ENCODE measurements around the gene FAM120C. TPM values are rescaled to one million over a fixed set of nuclear protein-coding genes. Genes with fewer than 3 reads are reported as not detected.

The FAM120C gene
- total and polyA plus RNA-seq, 7 experiments from 2014 or later = 8.0 to 24.7 (median 15.1) TPM

- intact Hi-C loops (cut with micrococcal nuclease) = no loop called here
- Mint-ChIP-seq H3K27ac (no peak overlapping the region), H3K4me3 (no peak overlapping the region), H3K36me3 (peaks cover 0 to 8% (median 2%) of the 10 kb centered on the region in 5 donors), H3K9me3 (no peaks in the 10 kb centered on the region), H3K4me1 (peaks cover 0 to 6% (median 0%) of the 10 kb centered on the region in 7 donors), H3K27me3 (no peaks in the 10 kb centered on the region)
- Histone ChIP-seq H3K27ac (ENCODE audit: low read depth, low read length) (no peak overlapping the region), H3K36me3 (ENCODE audit: control insufficient read depth in 2 of 3, insufficient read depth in 3 of 3, low read length in 3 of 3) (no peaks in the 10 kb centered on the region), H3K9me3 (ENCODE audit: control insufficient read depth in 2 of 3, low read length in 3 of 3) (no peaks in the 10 kb centered on the region), H3K4me3 (ENCODE audit: low read length) (no peak overlapping the region), H3K4me1 (ENCODE audit: control insufficient read depth in 2 of 2, insufficient read depth in 2 of 2, low read length in 2 of 2) (no peaks in the 10 kb centered on the region), H3K27me3 (ENCODE audit: control insufficient read depth in 2 of 2, insufficient read depth in 2 of 2, low read length in 2 of 2) (no peaks in the 10 kb centered on the region)
- ATAC-seq (no peak), DNase-seq (no peak)
- CTCF ChIA-PET = no interaction called here
- POLR2A ChIA-PET = no interaction called here
Measured at GRCh38 chrX:54066841-54067240, 116.2 kb downstream of the FAM120C start.

- POLR2A ChIA-PET = no interaction called here
- H3K27me3 Mint-ChIP-seq = no peaks in the 10 kb centered on the region
- no peaks in the 10 kb centered on the region for H3K27me3 ChIP-seq (ENCODE audit: control insufficient read depth in 2 of 2, insufficient read depth in 2 of 2, low read length in 2 of 2)
Measured at GRCh38 chrX:54064564-54064963, 118.5 kb downstream of the FAM120C start.

GRCh38 chrX:54063361-54063760 lies 119.7 kb downstream of the FAM120C start:
- ATAC-seq = no peak
- CTCF ChIA-PET = no interaction called here
- Histone ChIP-seq H3K36me3 (ENCODE audit: control insufficient read depth in 2 of 3, insufficient read depth in 3 of 3, low read length in 3 of 3) (no peaks in the 10 kb centered on the region), H3K27me3 (ENCODE audit: control insufficient read depth in 2 of 2, insufficient read depth in 2 of 2, low read length in 2 of 2) (no peaks in the 10 kb centered on the region), H3K27ac (ENCODE audit: low read depth, low read length) (no peak overlapping the region), H3K4me3 (ENCODE audit: low read length) (no peak overlapping the region), H3K9me3 (ENCODE audit: control insufficient read depth in 2 of 3, low read length in 3 of 3) (no peaks in the 10 kb centered on the region), H3K4me1 (ENCODE audit: control insufficient read depth in 2 of 2, insufficient read depth in 2 of 2, low read length in 2 of 2) (no peaks in the 10 kb centered on the region)
- H3K4me1 Mint-ChIP-seq = peaks cover 0 to 6% (median 0%) of the 10 kb centered on the region in 7 donors
- no peaks in the 10 kb centered on the region for H3K27me3 Mint-ChIP-seq
- POLR2A ChIA-PET = no interaction called here
- no peak for DNase-seq
- intact Hi-C loops (cut with micrococcal nuclease) = no loop called here
- H3K4me3 Mint-ChIP-seq = no peak overlapping the region
- H3K36me3 Mint-ChIP-seq = peaks cover 0 to 7% (median 0%) of the 10 kb centered on the region in 5 donors
- H3K9me3 Mint-ChIP-seq = no peaks in the 10 kb centered on the region
- peak overlapping the region in 1 of 9 donors; percentile 2 for H3K27ac Mint-ChIP-seq

More at GRCh38 chrX:54064564-54064963, 118.5 kb downstream of the FAM120C start:
- Mint-ChIP-seq H3K4me3 (no peak overlapping the region), H3K36me3 (peaks cover 0 to 7% (median 0%) of the 10 kb centered on the region in 5 donors), H3K9me3 (no peaks in the 10 kb centered on the region), H3K27ac (no peak overlapping the region), H3K4me1 (peaks cover 0 to 6% (median 0%) of the 10 kb centered on the region in 7 donors)
- CTCF ChIA-PET = interaction anchor here (0.8 kb wide), 1 partner anchor 335 kb away, joined by 3 read pairs; no protein-coding TSS in a partner anchor
- Histone ChIP-seq H3K4me3 (ENCODE audit: low read length) (no peak overlapping the region), H3K4me1 (ENCODE audit: control insufficient read depth in 2 of 2, insufficient read depth in 2 of 2, low read length in 2 of 2) (no peaks in the 10 kb centered on the region), H3K27ac (ENCODE audit: low read depth, low read length) (no peak overlapping the region), H3K36me3 (ENCODE audit: control insufficient read depth in 2 of 3, insufficient read depth in 3 of 3, low read length in 3 of 3) (no peaks in the 10 kb centered on the region), H3K9me3 (ENCODE audit: control insufficient read depth in 2 of 3, low read length in 3 of 3) (no peaks in the 10 kb centered on the region)
- intact Hi-C loops (cut with micrococcal nuclease) = no loop called here
- ATAC-seq (no peak), DNase-seq (no peak)

GRCh38 chrX:54049801-54050200 lies 133.3 kb downstream of the FAM120C start:
- H3K27ac Mint-ChIP-seq = no peak overlapping the region
- POLR2A ChIA-PET = no interaction called here
- no peaks in the 10 kb centered on the region for H3K27me3 ChIP-seq (ENCODE audit: control insufficient read depth in 2 of 2, insufficient read depth in 2 of 2, low read length in 2 of 2)
- peaks cover 0 to 2% (median 0%) of the 10 kb centered on the region in 11 donors for H3K9me3 Mint-ChIP-seq
- H3K4me3 Mint-ChIP-seq = peak overlapping the region in 1 of 10 donors; percentile 45
- no peaks in the 10 kb centered on the region for H3K9me3 ChIP-seq (ENCODE audit: control insufficient read depth in 2 of 3, low read length in 3 of 3)
- H3K4me1 Mint-ChIP-seq = peaks cover 4 to 9% (median 7%) of the 10 kb centered on the region in 7 donors
- H3K36me3 ChIP-seq (ENCODE audit: control insufficient read depth in 2 of 3, insufficient read depth in 3 of 3, low read length in 3 of 3) = no peaks in the 10 kb centered on the region
- DNase-seq (no peak), ATAC-seq (no peak)
- intact Hi-C loops (cut with micrococcal nuclease) = loop anchor here in 1 of 2 donors (10.0 kb wide), 3 partner anchors 335 to 1665 kb away; partner anchors contain the start of genes KDM5C and RRAGB
- H3K27me3 Mint-ChIP-seq = no peaks in the 10 kb centered on the region
- H3K27ac ChIP-seq (ENCODE audit: low read depth, low read length) = no peak overlapping the region
- peaks cover 8% of the 10 kb centered on the region in 2 donors for H3K4me1 ChIP-seq (ENCODE audit: control insufficient read depth in 2 of 2, insufficient read depth in 2 of 2, low read length in 2 of 2)
- no peaks in the 10 kb centered on the region for H3K36me3 Mint-ChIP-seq
- CTCF ChIA-PET = no interaction called here
- no peak overlapping the region for H3K4me3 ChIP-seq (ENCODE audit: low read length)

GRCh38 chrX:54048412-54048811 lies 134.6 kb downstream of the FAM120C start:
- H3K4me1 Mint-ChIP-seq = peaks cover 5 to 11% (median 8%) of the 10 kb centered on the region in 7 donors
- no peak for DNase-seq
- POLR2A ChIA-PET = no interaction called here
- CTCF ChIA-PET = no interaction called here
- H3K4me3 Mint-ChIP-seq = no peak overlapping the region
- no peaks in the 10 kb centered on the region for H3K27me3 Mint-ChIP-seq
- H3K9me3 ChIP-seq (ENCODE audit: control insufficient read depth in 2 of 3, low read length in 3 of 3) = no peaks in the 10 kb centered on the region
- H3K9me3 Mint-ChIP-seq = no peaks in the 10 kb centered on the region
- ATAC-seq = no peak
- H3K27ac ChIP-seq (ENCODE audit: low read depth, low read length) = no peak overlapping the region
- no peaks in the 10 kb centered on the region for H3K27me3 ChIP-seq (ENCODE audit: control insufficient read depth in 2 of 2, insufficient read depth in 2 of 2, low read length in 2 of 2)
- H3K4me3 ChIP-seq (ENCODE audit: low read length) = no peak overlapping the region
- intact Hi-C loops (cut with micrococcal nuclease) = loop anchor here in 1 of 2 donors (10.0 kb wide), 3 partner anchors 334 to 1666 kb away; partner anchors contain the start of genes KDM5C and RRAGB
- H3K27ac Mint-ChIP-seq = no peak overlapping the region
- H3K36me3 Mint-ChIP-seq = no peaks in the 10 kb centered on the region
- H3K36me3 ChIP-seq (ENCODE audit: control insufficient read depth in 2 of 3, insufficient read depth in 3 of 3, low read length in 3 of 3) = no peaks in the 10 kb centered on the region
- peaks cover 9% of the 10 kb centered on the region in 2 donors for H3K4me1 ChIP-seq (ENCODE audit: control insufficient read depth in 2 of 2, insufficient read depth in 2 of 2, low read length in 2 of 2)

GRCh38 chrX:54045563-54046228 lies 137.4 kb downstream of the FAM120C start:
- DNase-seq (no peak), ATAC-seq (no peak)
- Histone ChIP-seq H3K4me1 (ENCODE audit: control insufficient read depth in 2 of 2, insufficient read depth in 2 of 2, low read length in 2 of 2) (peaks cover 9% of the 10 kb centered on the region in 2 donors), H3K27ac (ENCODE audit: low read depth, low read length) (peak overlapping the region; percentile 95), H3K36me3 (ENCODE audit: control insufficient read depth in 2 of 3, insufficient read depth in 3 of 3, low read length in 3 of 3) (no peaks in the 10 kb centered on the region), H3K27me3 (ENCODE audit: control insufficient read depth in 2 of 2, insufficient read depth in 2 of 2, low read length in 2 of 2) (no peaks in the 10 kb centered on the region), H3K4me3 (ENCODE audit: low read length) (no peak overlapping the region), H3K9me3 (ENCODE audit: control insufficient read depth in 2 of 3, low read length in 3 of 3) (no peaks in the 10 kb centered on the region)
- Mint-ChIP-seq H3K27ac (peak overlapping the region; percentile 88 to 99 (median 97)), H3K9me3 (no peaks in the 10 kb centered on the region), H3K4me3 (peak overlapping the region in 5 of 10 donors; percentile 84 to 96 (median 94)), H3K4me1 (peaks cover 5 to 23% (median 13%) of the 10 kb centered on the region in 7 donors), H3K27me3 (no peaks in the 10 kb centered on the region), H3K36me3 (peaks cover 0 to 7% (median 0%) of the 10 kb centered on the region in 5 donors)
- ChIA-PET CTCF (interaction anchor here (1.2 kb wide), 1 partner anchor 362 kb away, joined by 3 read pairs; no protein-coding TSS in a partner anchor), POLR2A (interaction anchor here (0.6 to 4.2 kb wide), 4 partner anchors 137 to 594 kb away, joined by 4 to 31 read pairs (median 18); partner anchors contain the start of genes FAM120C and GNL3L)
- intact Hi-C loops (cut with micrococcal nuclease) = loop anchor here in 1 of 2 donors (2.0 to 10.0 kb wide), 4 partner anchors 331 to 1669 kb away; partner anchors contain the start of genes KDM5C and RRAGB

All from naive thymus-derived CD4-positive, alpha-beta T cell (primary cell).